IMR-90 (cell line): ENCODE measurements around the gene DNAH8. TPM values are rescaled to one million over a fixed set of nuclear protein-coding genes. Genes with fewer than 3 reads are reported as not detected.

Source experiments
- ATAC-seq: fragments of 200-7000 bp; cut with Tn5 transposase; 2 replicates; pipeline ENCODE4 v1.9.1; 2020; ENCODE audit warnings: low read depth, mild to moderate bottlenecking, moderate library complexity
- BruUV-seq: library from RNA; stranded (reverse); fragments of 400-500 nt; replicated peaks from 2 replicates; lab custom pipeline; 2021; lab: Mats Ljungman, UMichigan
- CTCF ChIA-PET: fragments of 300-600 bp; formaldehyde crosslinking; extraction: SDS; loops from one replicate; lab custom pipeline; 2021; ENCODE audit warnings: antibody characterized with exemption; lab: Yijun Ruan, JAX
- POLR2A ChIA-PET: fragments of 300-600 bp; sonication (Branson Sonifier 250); formaldehyde crosslinking; loops from one replicate; lab custom pipeline; 2022; ENCODE audit warnings: antibody characterized with exemption; ENCODE audit not compliant: unreplicated experiment; lab: Charles Lee
- DNase-seq: peaks from one replicate; pipeline ENCODE4 v3.0.0; 2013
- H2AFZ ChIP-seq: replicated peaks from 2 replicates; pipeline ENCODE3; 2013; ENCODE audit warnings: low read length, mild to moderate bottlenecking; ENCODE audit not compliant: poor library complexity
- H2AK5ac ChIP-seq: 2 replicates; pipeline ENCODE4 v1.6.1; 2013; ENCODE audit warnings: low read depth, low read length, inconsistent platforms
- H2AK9ac ChIP-seq: replicated peaks from 2 replicates; pipeline ENCODE3; 2013; ENCODE audit warnings: mild to moderate bottlenecking, low read depth, low read length, moderate library complexity; ENCODE audit not compliant: poor library complexity
- H2BK120ac ChIP-seq: 2 replicates; pipeline ENCODE4 v1.6.1; 2013; ENCODE audit warnings: low read depth, low read length, inconsistent platforms
- H2BK15ac ChIP-seq: 3 replicates; pipeline ENCODE4 v1.6.1; 2013; ENCODE audit warnings: low read depth, low read length, inconsistent platforms
- H2BK20ac ChIP-seq: 2 replicates; pipeline ENCODE4 v1.6.1; 2013; ENCODE audit warnings: low read depth, mild to moderate bottlenecking, inconsistent platforms, low read length, moderate library complexity
- H2BK5ac ChIP-seq: 2 replicates; pipeline ENCODE4 v1.6.1; 2013; ENCODE audit warnings: mild to moderate bottlenecking, low read depth, low read length, inconsistent platforms; ENCODE audit not compliant: poor library complexity, severe bottlenecking
- H3K14ac ChIP-seq: replicated peaks from 2 replicates; pipeline ENCODE4 v1.6.1; 2013; ENCODE audit warnings: low read depth, low read length, inconsistent platforms
- H3K18ac ChIP-seq: 2 replicates; pipeline ENCODE4 v1.6.1; 2013; ENCODE audit warnings: low read depth, low read length, control low read depth
- H3K23ac ChIP-seq: 2 replicates; pipeline ENCODE4 v1.6.1; 2013; ENCODE audit warnings: low read depth, low read length, inconsistent platforms
- H3K27ac ChIP-seq: 2 replicates; pipeline ENCODE4 v1.5.1; 2013; ENCODE audit warnings: mild to moderate bottlenecking, control low read depth, low read length; ENCODE audit not compliant: insufficient read depth
- H3K27me3 ChIP-seq: 2 replicates; pipeline ENCODE4 v1.6.1; 2013; ENCODE audit warnings: low read length; ENCODE audit not compliant: control insufficient read depth, insufficient read depth
- H3K36me3 ChIP-seq: 2 replicates; pipeline ENCODE4 v1.6.1; 2013; ENCODE audit warnings: low read length, mixed read lengths; ENCODE audit not compliant: control insufficient read depth, insufficient read depth
- H3K4ac ChIP-seq: 2 replicates; pipeline ENCODE4 v1.6.1; 2013; ENCODE audit warnings: low read depth, low read length, inconsistent platforms
- H3K4me1 ChIP-seq: 2 replicates; pipeline ENCODE4 v1.6.1; 2013; ENCODE audit warnings: low read length, mixed read lengths; ENCODE audit not compliant: control insufficient read depth, insufficient read depth
- H3K4me2 ChIP-seq: 2 replicates; pipeline ENCODE4 v1.6.1; 2013; ENCODE audit warnings: low read depth, mild to moderate bottlenecking, control low read depth, low read length, moderate library complexity
- H3K4me3 ChIP-seq: 2 replicates; pipeline ENCODE4 v1.5.1; 2013; ENCODE audit warnings: low read depth, mild to moderate bottlenecking, control low read depth, low read length, moderate library complexity; ENCODE audit not compliant: insufficient read depth
- H3K56ac ChIP-seq: 2 replicates; pipeline ENCODE4 v1.6.1; 2013; ENCODE audit warnings: low read length, inconsistent platforms; ENCODE audit not compliant: insufficient read depth; ENCODE audit errors: extremely low read depth
- H3K79me1 ChIP-seq, 2 experiments: 2 replicates each; pipeline ENCODE4 v1.6.1; 2013; ENCODE audit warnings: low read length in 2 of 2, inconsistent platforms in 1 of 2, low read depth in 1 of 2
- H3K9ac ChIP-seq: 2 replicates; pipeline ENCODE4 v1.6.1; 2013; ENCODE audit warnings: low read depth, low read length, control low read depth
- H3K9me1 ChIP-seq: 2 replicates; pipeline ENCODE4 v1.6.1; 2013; ENCODE audit warnings: low read length, inconsistent platforms; ENCODE audit not compliant: insufficient read depth
- H3K9me3 ChIP-seq: 2 replicates; pipeline ENCODE4 v1.6.1; 2013; ENCODE audit warnings: low read length; ENCODE audit not compliant: control insufficient read depth, insufficient read depth
- H4K20me1 ChIP-seq: 2 replicates; pipeline ENCODE4 v1.6.1; 2013; ENCODE audit warnings: low read length, inconsistent platforms; ENCODE audit not compliant: insufficient read depth
- H4K5ac ChIP-seq: 2 replicates; pipeline ENCODE4 v1.6.1; 2013; ENCODE audit warnings: mild to moderate bottlenecking, low read depth, low read length, control low read depth
- H4K8ac ChIP-seq, 2 experiments: 2 replicates each; pipeline ENCODE4 v1.6.1; 2013; ENCODE audit warnings: low read depth in 2 of 2, low read length in 2 of 2, control low read depth in 1 of 2, inconsistent platforms in 1 of 2
- H4K91ac ChIP-seq: 2 replicates; pipeline ENCODE4 v1.6.1; 2013; ENCODE audit warnings: low read depth, low read length, inconsistent platforms; ENCODE audit not compliant: insufficient read depth
- BHLHE40 ChIP-seq: fragments of 150-350 bp; IDR thresholded peaks from 2 replicates; pipeline ENCODE4 v1.6.1; 2016; ENCODE audit warnings: mild to moderate bottlenecking, low read depth, low read length
- CEBPB ChIP-seq: IDR thresholded peaks from 2 replicates; pipeline ENCODE4 v1.6.1; 2012; ENCODE audit warnings: low read depth, low read length, improper control_type of control experiment
- CHD1 ChIP-seq: IDR thresholded peaks from 2 replicates; pipeline ENCODE4 v1.6.1; 2012; ENCODE audit warnings: low read depth, low read length, improper control_type of control experiment
- FOS ChIP-seq: fragments of 150-350 bp; IDR thresholded peaks from 2 replicates; pipeline ENCODE4 v1.6.1; 2016; ENCODE audit warnings: low read depth, low read length
- MAFK ChIP-seq: IDR thresholded peaks from 2 replicates; pipeline ENCODE4 v1.6.1; 2012; ENCODE audit warnings: low read depth, low read length, improper control_type of control experiment
- MAZ ChIP-seq: IDR thresholded peaks from 2 replicates; pipeline ENCODE4 v1.6.1; 2012; ENCODE audit warnings: low read depth, mild to moderate bottlenecking, low read length, improper control_type of control experiment, moderate library complexity, borderline replicate concordance
- MXI1 ChIP-seq: IDR thresholded peaks from 2 replicates; pipeline ENCODE4 v1.6.1; 2012; ENCODE audit warnings: low read depth, mild to moderate bottlenecking, low read length, moderate library complexity, borderline replicate concordance
- NFE2L2 ChIP-seq: fragments of 150-350 bp; IDR thresholded peaks from 2 replicates; pipeline ENCODE4 v1.6.1; 2016; ENCODE audit warnings: low read depth, mild to moderate bottlenecking, low read length
- POLR2A ChIP-seq: IDR thresholded peaks from 2 replicates; pipeline ENCODE4 v1.6.1; 2012; ENCODE audit warnings: mild to moderate bottlenecking, low read depth, low read length
- RAD21 ChIP-seq: IDR thresholded peaks from 2 replicates; pipeline ENCODE4 v1.6.1; 2012; ENCODE audit warnings: low read length, improper control_type of control experiment
- RCOR1 ChIP-seq: IDR thresholded peaks from 2 replicates; pipeline ENCODE4 v1.6.1; 2012; ENCODE audit warnings: mild to moderate bottlenecking, low read length, improper control_type of control experiment; ENCODE audit not compliant: insufficient replicate concordance
- RFX5 ChIP-seq: IDR thresholded peaks from 2 replicates; pipeline ENCODE4 v1.8.0; 2012; ENCODE audit warnings: low read depth, mild to moderate bottlenecking, low read length, moderate library complexity
- SMC3 ChIP-seq: fragments of 150-350 bp; IDR thresholded peaks from 2 replicates; pipeline ENCODE4 v1.6.1; 2016; ENCODE audit warnings: low read depth, mild to moderate bottlenecking, antibody characterized with exemption, low read length, moderate library complexity
- USF2 ChIP-seq: fragments of 150-350 bp; IDR thresholded peaks from 2 replicates; pipeline ENCODE4 v1.6.1; 2017; ENCODE audit warnings: mild to moderate bottlenecking, antibody characterized with exemption, low read length, low read depth
- WGBS, 2 experiments: methylation state at CpG; one replicate each; pipeline versions ENCODE4 v1.1.5 to v1.1.7; 2013; ENCODE audit warnings: missing lambda C conversion rate in 2 of 2; ENCODE audit not compliant: insufficient read length in 1 of 2; ENCODE audit errors: extremely low coverage in 2 of 2; 5-methylcytosine and 5-hydroxymethylcytosine counted together
- dilution Hi-C: fragments of 300-500 bp; cut with HindIII; formaldehyde crosslinking; loops from one replicate; pipeline ENCODE4 v1.14.3; 2018; ENCODE audit warnings: low sequenced_read_pairs; ENCODE audit not compliant: unreplicated experiment
- in situ Hi-C: fragments of 300-500 bp; cut with MboI; formaldehyde crosslinking; loops from 3 replicates; pipeline ENCODE4 v1.14.3; 2019; ENCODE audit warnings: low sequenced_read_pairs, inconsistent platforms, mixed read lengths
- intact Hi-C: fragments of 100-400 bp; cut with micrococcal nuclease; formaldehyde crosslinking; loops from 2 replicates; pipeline ENCODE4 v1.10.0; 2022
- polyA plus RNA-seq, 3 experiments: library from polyadenylated mRNA; depleted of rRNA; stranded (reverse); fragments of >200 nt; gene quantifications; 2 replicates each; pipeline ENCODE4 v1.2.3, GENCODE V29; 2012; ENCODE audit warnings: low replicate concordance in 1 of 3
- total RNA-seq: library from RNA; depleted of rRNA; stranded (reverse); fragments of >200 nt; gene quantifications from 2 replicates; pipeline ENCODE4 v1.2.3, GENCODE V29; 2012
- TF ChIP-seq, protein P1 (sequence below): conservative IDR thresholded peaks from 2 replicates; pipeline ENCODE4 v1.5.1; 2012; ENCODE audit warnings: mild to moderate bottlenecking, low read depth, low read length, improper control_type of control experiment
- TF ChIP-seq, protein P2 (sequence below): fragments of 150-350 bp; IDR thresholded peaks from 2 replicates; pipeline ENCODE4 v1.6.1; 2016; ENCODE audit warnings: low read depth, mild to moderate bottlenecking, low read length, moderate library complexity, borderline replicate concordance

DNAH8 gene
- total and polyA plus RNA-seq, 2 of the 4 experiments (the other 2 are of a cell fraction): not detected

- Histone ChIP-seq H3K4me3 (no peak overlapping the region), H3K36me3 (no peaks in the 10 kb centered on the region), H3K4me1 (no peaks in the 10 kb centered on the region), H2AK5ac (no peak overlapping the region), H3K56ac (no peak overlapping the region), H3K9me3 (no peaks in the 10 kb centered on the region), H2AK9ac (no peak overlapping the region), H3K4ac (no peak overlapping the region), H3K27ac (no peak overlapping the region), H3K14ac (no peak overlapping the region), H3K9ac (no peak overlapping the region), H3K18ac (no peak overlapping the region), H2AFZ (no peak overlapping the region), H2BK20ac (no peak overlapping the region), H2BK15ac (no peak overlapping the region), H2BK120ac (no peak overlapping the region), H4K91ac (no peak overlapping the region), H4K8ac (no peak overlapping the region), H3K9me1 (no peaks in the 10 kb centered on the region), H3K23ac (no peak overlapping the region), H3K4me2 (no peak overlapping the region), H3K27me3 (no peaks in the 10 kb centered on the region), H3K79me1 (no peaks in the 10 kb centered on the region), H4K5ac (no peak overlapping the region), H4K20me1 (no peaks in the 10 kb centered on the region), H2BK5ac (no peak overlapping the region)
- dilution Hi-C loops: no loop called here
- ATAC-seq: no peak
- ChIA-PET POLR2A (no interaction called here), CTCF (no interaction called here)
- in situ Hi-C loops: no loop called here
- intact Hi-C loops: no loop called here
- BruUV-seq: no TSS peak
- no CpG with 5 or more reads among the region's 5 CpGs for WGBS, 2 experiments
- DNase-seq: no peak
- TF ChIP-seq, protein P1, sequence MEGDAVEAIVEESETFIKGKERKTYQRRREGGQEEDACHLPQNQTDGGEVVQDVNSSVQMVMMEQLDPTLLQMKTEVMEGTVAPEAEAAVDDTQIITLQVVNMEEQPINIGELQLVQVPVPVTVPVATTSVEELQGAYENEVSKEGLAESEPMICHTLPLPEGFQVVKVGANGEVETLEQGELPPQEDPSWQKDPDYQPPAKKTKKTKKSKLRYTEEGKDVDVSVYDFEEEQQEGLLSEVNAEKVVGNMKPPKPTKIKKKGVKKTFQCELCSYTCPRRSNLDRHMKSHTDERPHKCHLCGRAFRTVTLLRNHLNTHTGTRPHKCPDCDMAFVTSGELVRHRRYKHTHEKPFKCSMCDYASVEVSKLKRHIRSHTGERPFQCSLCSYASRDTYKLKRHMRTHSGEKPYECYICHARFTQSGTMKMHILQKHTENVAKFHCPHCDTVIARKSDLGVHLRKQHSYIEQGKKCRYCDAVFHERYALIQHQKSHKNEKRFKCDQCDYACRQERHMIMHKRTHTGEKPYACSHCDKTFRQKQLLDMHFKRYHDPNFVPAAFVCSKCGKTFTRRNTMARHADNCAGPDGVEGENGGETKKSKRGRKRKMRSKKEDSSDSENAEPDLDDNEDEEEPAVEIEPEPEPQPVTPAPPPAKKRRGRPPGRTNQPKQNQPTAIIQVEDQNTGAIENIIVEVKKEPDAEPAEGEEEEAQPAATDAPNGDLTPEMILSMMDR: no peak
- TF ChIP-seq MAFK (no peak), POLR2A (no peak), CEBPB (no peak), MXI1 (no peak), BHLHE40 (no peak), RAD21 (no peak), SMC3 (no peak), RFX5 (no peak), NFE2L2 (no peak), USF2 (no peak), MAZ (no peak), CHD1 (no peak), FOS (no peak), RCOR1 (no peak)
- TF ChIP-seq, protein P2, sequence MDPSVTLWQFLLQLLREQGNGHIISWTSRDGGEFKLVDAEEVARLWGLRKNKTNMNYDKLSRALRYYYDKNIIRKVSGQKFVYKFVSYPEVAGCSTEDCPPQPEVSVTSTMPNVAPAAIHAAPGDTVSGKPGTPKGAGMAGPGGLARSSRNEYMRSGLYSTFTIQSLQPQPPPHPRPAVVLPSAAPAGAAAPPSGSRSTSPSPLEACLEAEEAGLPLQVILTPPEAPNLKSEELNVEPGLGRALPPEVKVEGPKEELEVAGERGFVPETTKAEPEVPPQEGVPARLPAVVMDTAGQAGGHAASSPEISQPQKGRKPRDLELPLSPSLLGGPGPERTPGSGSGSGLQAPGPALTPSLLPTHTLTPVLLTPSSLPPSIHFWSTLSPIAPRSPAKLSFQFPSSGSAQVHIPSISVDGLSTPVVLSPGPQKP: no peak
Measured at GRCh38 chr6:38929560-38929959, 214.4 kb downstream of the DNAH8 start.
